ELF-1 (cell line): ENCODE results near the gene ZNF30.
"Not testable (repeated sequence)": the region's sequence is repeated elsewhere in the genome, so short reads cannot be mapped to it uniquely, and the experiment has no call there.

Experiments used
- DNase-seq: peaks from one replicate; pipeline ENCODE4 v3.0.0-alpha.2; 2016; ENCODE audit warnings: low read depth, low spot score

ZNF30 gene

GRCh38 chr19:34985249-34986022, 58.7 kb downstream of the ZNF30 start:
- peak; percentile 38 for DNase-seq

- DNase-seq, result no peak
Observed at GRCh38 chr19:34988119-34988518, 61.4 kb downstream of the ZNF30 start.

GRCh38 chr19:34989298-34989697, 62.6 kb downstream of the ZNF30 start:
- DNase-seq, result no peak

- DNase-seq, result no peak
Observed at GRCh38 chr19:34990578-34991192, 64.0 kb downstream of the ZNF30 start.

GRCh38 chr19:34991542-34992333, 65.0 kb downstream of the ZNF30 start:
- DNase-seq, result no peak

- DNase-seq, result not testable (repeated sequence)
Observed at GRCh38 chr19:34992582-34992981, 65.9 kb downstream of the ZNF30 start.

GRCh38 chr19:34994286-34994642, 67.6 kb downstream of the ZNF30 start:
- no peak for DNase-seq
